PFSK-1 (cell line): Measurements from ENCODE around the gene KDM4B.
A peak's percentile ranks its signal among the peaks of the same experiment; 100 is the strongest.

Source experiments
- FOXP2 ChIP-seq: optimal IDR thresholded peaks from 2 replicates; pipeline ENCODE3; 2011; ENCODE audit warnings: borderline replicate concordance, control low read depth, inconsistent platforms; ENCODE audit not compliant: insufficient read depth; ENCODE audit errors: extremely low read length, extremely low read depth
- POLR2AphosphoS5 ChIP-seq: IDR thresholded peaks from 2 replicates; pipeline ENCODE4 v1.6.1; 2012; ENCODE audit warnings: low read depth, mild to moderate bottlenecking, control low read depth, low read length, moderate library complexity
- REST ChIP-seq, 2 experiments: IDR thresholded peaks; 2 replicates each; pipeline versions ENCODE4 v1.6.1 to v1.8.0; 2011 to 2012; ENCODE audit warnings: low read depth in 2 of 2, low read length in 2 of 2, control low read depth in 1 of 2, inconsistent platforms in 1 of 2, mild to moderate bottlenecking in 1 of 2, moderate library complexity in 1 of 2; ENCODE audit not compliant: insufficient read depth in 1 of 2
- SIN3A ChIP-seq: IDR thresholded peaks from 2 replicates; pipeline ENCODE4 v1.6.1; 2012; ENCODE audit warnings: mild to moderate bottlenecking, low read length, moderate library complexity, borderline replicate concordance; ENCODE audit not compliant: insufficient read depth
- TAF1 ChIP-seq: IDR thresholded peaks from 2 replicates; pipeline ENCODE4 v1.6.1; 2012; ENCODE audit warnings: low read length, control low read depth, borderline replicate concordance; ENCODE audit not compliant: insufficient read depth

Gene KDM4B

GRCh38 chr19:5079071-5079774, 110.3 kb downstream of the KDM4B start:
- TF ChIP-seq SIN3A (no peak), POLR2AphosphoS5 (no peak), REST (IDR thresholded peaks at IDR 0.05; ENCODE audit: insufficient read depth in 1 of 2, low read depth in 2 of 2, low read length in 2 of 2) (no peak), TAF1 (no peak), FOXP2 (no peak)

GRCh38 chr19:5080030-5080654, 111.2 kb downstream of the KDM4B start:
- TF ChIP-seq REST (IDR thresholded peaks at IDR 0.05; ENCODE audit: insufficient read depth in 1 of 2, low read depth in 2 of 2, low read length in 2 of 2) (no peak), FOXP2 (no peak), POLR2AphosphoS5 (no peak), TAF1 (no peak), SIN3A (no peak)

GRCh38 chr19:5080809-5081208, 111.9 kb downstream of the KDM4B start:
- TF ChIP-seq POLR2AphosphoS5 (no peak), REST (IDR thresholded peaks at IDR 0.05; ENCODE audit: insufficient read depth in 1 of 2, low read depth in 2 of 2, low read length in 2 of 2) (no peak), SIN3A (no peak), FOXP2 (no peak), TAF1 (no peak)

GRCh38 chr19:5081443-5082161, 112.7 kb downstream of the KDM4B start:
- TF ChIP-seq TAF1 = no peak
- peak; percentile 56 to 85; a peak in 3 of 4 replicates for TF ChIP-seq REST (IDR thresholded peaks at IDR 0.05; ENCODE audit: insufficient read depth in 1 of 2, low read depth in 2 of 2, low read length in 2 of 2)
